Suprapubic skin (tissue), 4 donors: ENCODE data around the gene ATF1. TPM values are rescaled to one million over a fixed set of nuclear protein-coding genes. Genes with fewer than 3 reads are reported as not detected.
"Not testable (repeated sequence)": the region's sequence is repeated elsewhere in the genome, so short reads cannot be mapped to it uniquely, and the experiment has no call there.

ENCODE experiments used
- DNase-seq, 2 donors: peaks; one replicate each; pipeline ENCODE4 v3.0.0-alpha.2; 2019; ENCODE audit warnings: low spot score in 2 of 2
- H3K27ac ChIP-seq: fragments of 200-600 bp; sonication (generic); one replicate; pipeline ENCODE4 v1.5.1; 2019
- H3K27me3 ChIP-seq: fragments of 200-600 bp; sonication (generic); one replicate; pipeline ENCODE4 v1.5.1; 2019
- H3K36me3 ChIP-seq: fragments of 200-600 bp; sonication (generic); one replicate; pipeline ENCODE4 v1.5.1; 2019
- H3K4me1 ChIP-seq: fragments of 200-600 bp; sonication (generic); one replicate; pipeline ENCODE4 v1.5.1; 2019
- H3K4me3 ChIP-seq: fragments of 200-600 bp; sonication (generic); one replicate; pipeline ENCODE4 v1.5.1; 2019; ENCODE audit warnings: mild to moderate bottlenecking
- H3K9me3 ChIP-seq: fragments of 200-600 bp; sonication (generic); one replicate; pipeline ENCODE4 v1.5.1; 2019
- CTCF ChIP-seq, 2 donors: fragments of 200-600 bp in 1 of 2; fragments of 450-650 bp in 1 of 2; sonication (generic) in 1 of 2; IDR thresholded peaks; one replicate each; pipeline ENCODE4 v1.5.1; 2016 to 2019; ENCODE audit warnings: antibody characterized with exemption in 2 of 2, mild to moderate bottlenecking in 1 of 2, moderate library complexity in 1 of 2
- EP300 ChIP-seq: sonication (generic); formaldehyde crosslinking; IDR thresholded peaks from one replicate; pipeline ENCODE4 v1.6.1; 2017; ENCODE audit warnings: antibody characterized with exemption
- POLR2A ChIP-seq, 2 donors: fragments of 450-650 bp; IDR thresholded peaks; one replicate each; pipeline ENCODE4 v1.6.1; 2017; ENCODE audit warnings: antibody characterized with exemption in 2 of 2, mild to moderate bottlenecking in 2 of 2, moderate library complexity in 2 of 2
- POLR2AphosphoS5 ChIP-seq, 3 donors: sonication (generic); formaldehyde crosslinking; IDR thresholded peaks; one replicate each; pipeline ENCODE4 v1.6.1; 2017; ENCODE audit warnings: antibody characterized with exemption in 3 of 3
- WGBS: methylation state at CpG from one replicate; pipeline ENCODE4 v1.1.5; 2018; 5-methylcytosine and 5-hydroxymethylcytosine counted together
- total RNA-seq, 4 donors: library from RNA; depleted of rRNA; stranded (reverse); fragments of >200 nt; gene quantifications; one replicate each; pipeline ENCODE4 v1.1.0, GENCODE V29; 2016

Gene ATF1
- total RNA-seq, 4 donors from 2014 or later = 14.8 to 32.6 (median 18.8) TPM

- Histone ChIP-seq H3K27me3 (no peaks in the 10 kb centered on the region), H3K36me3 (no peaks in the 10 kb centered on the region), H3K4me1 (peaks cover 2% of the 10 kb centered on the region), H3K9me3 (no peaks in the 10 kb centered on the region), H3K27ac (no peak overlapping the region), H3K4me3 (no peak overlapping the region)
- TF ChIP-seq EP300 (no peak), POLR2AphosphoS5 (IDR thresholded peaks at IDR 0.05) (no peak), CTCF (IDR thresholded peaks at IDR 0.05) (no peak), POLR2A (IDR thresholded peaks at IDR 0.05) (no peak)
- DNase-seq = no peak
Measured at GRCh38 chr12:50845021-50845647, 81.2 kb downstream of the ATF1 start.

GRCh38 chr12:50848963-50849362 lies 85.1 kb downstream of the ATF1 start:
- no peak overlapping the region for H3K27ac ChIP-seq
- no peaks in the 10 kb centered on the region for H3K27me3 ChIP-seq
- H3K4me3 ChIP-seq = no peak overlapping the region
- no peaks in the 10 kb centered on the region for H3K9me3 ChIP-seq
- no peaks in the 10 kb centered on the region for H3K4me1 ChIP-seq
- TF ChIP-seq EP300 = no peak
- TF ChIP-seq POLR2A (IDR thresholded peaks at IDR 0.05) = no peak
- no peak for TF ChIP-seq POLR2AphosphoS5 (IDR thresholded peaks at IDR 0.05)
- TF ChIP-seq CTCF (IDR thresholded peaks at IDR 0.05) = no peak
- 69% methylated on average over 2 of the region's 2 CpGs for WGBS
- DNase-seq = no peak
- no peaks in the 10 kb centered on the region for H3K36me3 ChIP-seq

- H3K9me3 ChIP-seq, H3K36me3 ChIP-seq, H3K27me3 ChIP-seq, H3K4me3 ChIP-seq, H3K4me1 ChIP-seq, H3K27ac ChIP-seq, DNase-seq: not testable (repeated sequence)
- WGBS = 89% methylated on average over 1 of the region's 1 CpG
Measured at GRCh38 chr12:50855218-50855617, 91.3 kb downstream of the ATF1 start.

- WGBS = 84% methylated on average over 2 of the region's 2 CpGs
- H3K9me3 ChIP-seq, H3K4me1 ChIP-seq, H3K27me3 ChIP-seq, H3K4me3 ChIP-seq, DNase-seq, H3K27ac ChIP-seq, H3K36me3 ChIP-seq: not testable (repeated sequence)
Measured at GRCh38 chr12:50855679-50856078, 91.8 kb downstream of the ATF1 start.

GRCh38 chr12:50859621-50860310 lies 95.9 kb downstream of the ATF1 start:
- Histone ChIP-seq H3K4me3 (no peak overlapping the region), H3K27ac (no peak overlapping the region), H3K36me3 (no peaks in the 10 kb centered on the region), H3K27me3 (no peaks in the 10 kb centered on the region), H3K9me3 (no peaks in the 10 kb centered on the region), H3K4me1 (no peaks in the 10 kb centered on the region)
- no peak for TF ChIP-seq CTCF (IDR thresholded peaks at IDR 0.05)
- no peak for TF ChIP-seq EP300
- no peak for TF ChIP-seq POLR2A (IDR thresholded peaks at IDR 0.05)
- no peak for TF ChIP-seq POLR2AphosphoS5 (IDR thresholded peaks at IDR 0.05)
- DNase-seq = no peak
- 52% methylated on average over 4 of the region's 4 CpGs for WGBS

- 69% methylated on average over 6 of the region's 6 CpGs for WGBS
- Histone ChIP-seq H3K27me3 (no peaks in the 10 kb centered on the region), H3K27ac (no peak overlapping the region), H3K36me3 (no peaks in the 10 kb centered on the region), H3K4me1 (no peaks in the 10 kb centered on the region), H3K4me3 (no peak overlapping the region), H3K9me3 (no peaks in the 10 kb centered on the region)
- no peak for DNase-seq
- TF ChIP-seq POLR2AphosphoS5 (IDR thresholded peaks at IDR 0.05) (no peak), POLR2A (IDR thresholded peaks at IDR 0.05) (no peak), EP300 (no peak), CTCF (IDR thresholded peaks at IDR 0.05) (no peak)
Measured at GRCh38 chr12:50862316-50862715, 98.4 kb downstream of the ATF1 start.
